HG03575 (cell line): ENCODE data around the gene RBMS1.
"Not testable (repeated sequence)": the region's sequence is repeated elsewhere in the genome, so short reads cannot be mapped to it uniquely, and the experiment has no call there.

ENCODE experiments used
- ATAC-seq: cut with Tn5 transposase; IDR thresholded peaks from one replicate; pipeline ENCODE4 v1.9.1; 2021; ENCODE audit not compliant: unreplicated experiment, insufficient number of reproducible peaks, low FRiP score; ENCODE audit errors: extremely low read depth

Gene RBMS1

DNA sequence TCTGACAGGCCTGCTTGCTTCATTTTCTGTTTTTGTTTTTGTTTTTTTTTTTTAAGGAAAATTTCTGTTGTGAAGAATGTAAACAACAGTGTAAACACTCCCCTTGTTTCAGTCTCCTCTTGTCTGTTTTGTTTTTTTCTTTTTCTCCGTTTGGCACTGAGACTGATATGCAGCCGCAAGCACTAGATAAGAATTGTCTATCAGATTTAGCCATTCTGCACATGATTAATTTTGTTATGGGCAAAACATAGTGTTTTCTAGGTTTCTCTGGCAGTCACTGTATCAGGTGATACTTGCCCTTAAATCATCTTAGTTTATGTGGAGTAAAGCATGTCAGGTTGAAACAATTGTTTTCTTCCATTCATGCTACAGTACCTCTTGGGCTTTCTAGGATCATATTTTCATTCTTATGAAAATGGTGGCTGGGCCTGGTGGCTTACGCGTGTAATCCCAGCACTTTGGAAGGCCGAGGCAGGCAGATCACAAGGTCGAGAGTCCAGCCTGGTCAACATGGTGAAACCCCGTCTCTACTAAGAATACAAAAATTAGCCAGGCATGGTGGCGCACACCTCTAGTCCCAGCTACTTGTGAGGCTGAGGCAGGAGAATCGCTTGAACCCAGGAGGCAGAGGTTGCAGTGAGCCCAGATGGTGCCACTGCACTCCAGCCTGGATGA is 12.9 kb upstream of the RBMS1 start:
- no peak for ATAC-seq

DNA sequence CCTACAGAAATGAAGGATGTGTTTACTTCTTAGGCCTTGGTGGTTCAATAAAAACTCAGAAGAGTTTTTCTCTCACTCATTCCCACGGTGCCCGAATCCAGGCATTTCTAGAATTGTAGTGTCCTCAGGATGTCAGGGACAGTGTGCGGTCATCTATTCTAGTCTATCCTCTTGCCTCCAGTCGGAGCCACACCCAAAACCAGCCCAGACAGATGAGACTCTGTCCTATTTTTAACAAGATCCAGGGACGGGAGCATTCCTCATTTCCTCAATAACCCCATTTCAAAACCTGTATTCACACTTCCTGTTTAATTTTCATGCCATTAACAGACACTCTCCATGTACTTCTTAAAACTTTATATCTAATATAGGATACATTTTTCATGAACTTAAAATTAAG is 11.6 kb upstream of the RBMS1 start:
- no peak for ATAC-seq

- ATAC-seq = no peak
Measured at GRCh38 chr2:160502478-160502877, 8.9 kb upstream of the RBMS1 start.

DNA sequence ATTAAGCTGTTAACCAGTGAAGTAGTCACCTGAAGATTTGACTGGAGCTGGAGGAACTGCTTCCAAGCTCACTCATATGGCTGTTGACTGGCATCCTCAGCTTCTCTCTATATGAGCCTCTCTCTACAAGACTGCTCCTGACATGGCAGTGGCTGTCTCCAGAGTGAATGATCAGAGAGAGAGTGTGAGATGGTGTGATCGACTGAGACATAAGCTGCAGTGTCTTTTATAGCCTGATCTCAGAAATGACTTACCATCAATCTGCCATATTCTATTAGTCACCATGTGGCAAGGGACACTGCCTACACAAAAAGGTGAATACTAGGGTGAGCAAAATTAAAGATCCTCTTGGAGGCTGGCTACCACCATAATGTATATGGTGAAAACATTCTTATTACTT is 7.8 kb upstream of the RBMS1 start:
- no peak for ATAC-seq

- no peak for ATAC-seq
Measured at GRCh38 chr2:160499865-160500264, 6.3 kb upstream of the RBMS1 start.

DNA sequence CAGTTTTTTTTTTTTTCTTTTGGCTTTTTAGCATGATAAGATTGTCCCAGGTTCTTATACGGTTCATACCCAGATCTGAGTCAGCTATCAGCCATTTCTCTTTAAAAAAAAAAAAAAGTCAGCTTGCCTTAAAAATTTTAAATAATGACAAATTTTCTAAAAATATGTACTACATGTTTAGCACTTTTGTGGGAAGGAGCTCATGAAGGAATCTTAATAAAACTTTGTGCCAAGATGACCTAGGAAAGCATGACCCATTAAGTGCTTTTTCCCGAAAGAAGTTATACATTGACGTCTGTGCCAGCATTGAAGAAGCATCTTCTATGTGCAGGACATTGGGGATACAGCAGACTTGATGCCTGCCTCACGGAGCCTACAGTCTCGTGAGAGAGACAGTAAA is 4.5 kb upstream of the RBMS1 start:
- no peak for ATAC-seq

DNA sequence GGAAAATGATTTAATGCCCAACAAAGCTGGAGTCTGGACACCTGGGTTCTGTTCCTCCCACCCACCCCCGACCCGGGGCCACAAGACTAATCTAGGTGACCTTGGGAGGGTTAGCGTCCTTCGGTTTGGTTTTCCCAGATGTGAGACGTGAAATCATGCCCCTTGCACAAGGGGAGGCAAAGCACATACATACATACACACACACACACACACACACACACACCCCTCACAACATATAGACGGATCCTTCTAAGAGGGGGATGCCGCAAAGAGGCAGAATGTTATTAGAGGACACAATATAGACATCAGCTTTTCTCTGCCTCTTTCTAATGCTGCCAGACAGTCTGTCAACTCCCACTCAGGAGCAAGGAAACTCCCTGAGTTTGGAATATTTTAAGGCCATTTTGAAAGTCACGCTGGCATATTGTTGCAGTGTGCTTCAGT is 616 bp upstream of the RBMS1 start:
- ATAC-seq = no peak

GRCh38 chr2:160492401-160493226 is 993 bp downstream of the RBMS1 start:
- ATAC-seq = no peak

- no peak for ATAC-seq
Measured at GRCh38 chr2:160491911-160492371, 1.7 kb downstream of the RBMS1 start.

GRCh38 chr2:160490733-160491685 is 2.6 kb downstream of the RBMS1 start:
- no peak for ATAC-seq

GRCh38 chr2:160489111-160489510 is 4.5 kb downstream of the RBMS1 start:
- no peak for ATAC-seq

GRCh38 chr2:160488289-160488688 is 5.3 kb downstream of the RBMS1 start:
- ATAC-seq = not testable (repeated sequence)

DNA sequence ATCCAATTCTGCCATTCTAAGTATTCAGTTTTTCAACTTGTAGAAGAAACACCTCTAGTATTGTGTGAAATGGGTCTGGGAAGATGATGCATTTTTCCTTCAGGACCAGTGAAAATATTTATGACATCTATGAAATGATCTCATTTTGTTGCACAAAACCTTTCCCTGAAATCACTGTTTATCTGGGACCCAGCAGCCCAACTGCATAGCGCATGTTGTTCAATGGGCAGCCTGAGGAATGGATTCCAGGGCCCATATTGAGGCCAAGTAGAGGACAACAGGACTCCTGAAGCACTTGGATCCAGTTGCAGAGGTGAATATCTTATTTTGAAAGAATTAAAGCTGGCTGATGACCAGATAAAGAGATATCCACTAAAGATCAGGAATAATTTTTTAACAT is 7.3 kb downstream of the RBMS1 start:
- ATAC-seq = no peak

GRCh38 chr2:160484859-160485520 is 8.6 kb downstream of the RBMS1 start:
- no peak for ATAC-seq

DNA sequence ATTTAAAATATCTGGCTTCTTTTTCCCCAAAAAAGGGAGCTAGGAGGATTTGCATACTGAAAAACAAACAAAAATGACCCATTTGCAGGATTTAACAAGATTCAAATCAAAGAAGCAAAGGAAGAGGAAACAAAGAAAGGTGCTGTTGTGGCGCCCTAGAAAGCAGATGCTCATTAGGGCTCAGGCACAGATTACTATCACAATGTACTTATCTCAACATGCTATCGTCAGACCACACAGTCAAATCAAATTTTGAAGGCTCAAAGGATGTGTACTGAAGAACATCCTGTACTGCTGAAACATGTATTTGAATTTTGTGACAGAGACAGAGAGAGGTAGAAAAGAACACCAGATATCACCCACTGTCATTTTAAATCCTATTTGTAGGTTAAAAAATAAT is 10.9 kb downstream of the RBMS1 start:
- ATAC-seq = no peak

- no peak for ATAC-seq
Measured at GRCh38 chr2:160479269-160479668, 14.3 kb downstream of the RBMS1 start.

DNA sequence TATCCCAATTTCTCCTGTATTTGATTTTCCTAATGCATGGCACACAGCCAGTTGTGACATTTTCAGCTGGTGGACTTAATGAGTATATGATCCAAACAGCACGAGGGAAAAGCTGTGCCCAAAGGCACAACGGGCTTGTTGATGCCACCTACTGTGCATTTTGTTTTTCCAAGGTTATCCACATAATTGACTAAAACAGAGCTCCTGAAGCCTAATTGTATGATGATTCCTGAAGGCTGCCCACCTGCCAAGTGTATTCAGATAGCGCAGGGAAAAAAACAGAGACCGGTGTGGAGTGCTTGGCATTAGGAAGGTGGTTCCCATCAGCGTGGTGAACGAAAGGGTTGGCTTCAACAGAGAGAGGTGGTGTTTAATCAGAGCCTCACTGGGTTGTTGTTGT is 14.9 kb downstream of the RBMS1 start:
- no peak for ATAC-seq

DNA sequence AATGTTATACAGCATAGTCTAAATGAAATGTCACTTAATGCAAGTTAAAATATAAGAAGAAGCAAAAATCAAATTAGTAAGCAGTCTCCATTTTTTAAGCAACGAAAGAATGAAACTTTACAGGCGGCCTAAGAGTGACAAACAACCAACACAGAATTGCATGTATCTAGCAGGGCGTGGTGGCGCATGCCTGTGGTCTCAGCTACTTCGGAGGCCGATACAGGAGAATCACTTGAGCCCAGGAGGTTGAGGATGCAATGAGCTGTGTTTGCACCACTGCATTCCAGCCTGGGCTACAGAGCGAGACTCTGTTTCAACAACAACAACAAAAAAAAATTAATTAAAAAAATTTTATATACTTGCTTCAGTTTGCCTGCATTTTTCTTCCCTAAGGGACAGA is 16.6 kb downstream of the RBMS1 start:
- ATAC-seq = no peak
